HCT116 (cell line): ENCODE data around the gene RCL1. TPM values are rescaled to one million over a fixed set of nuclear protein-coding genes. Genes with fewer than 3 reads are reported as not detected.

ENCODE experiments used
- ATAC-seq: fragments of 200-7000 bp; cut with Tn5 transposase; 2 replicates; pipeline ENCODE4 v1.9.1; 2020; ENCODE audit warnings: mild to moderate bottlenecking, moderate library complexity
- BruUV-seq: library from RNA; stranded (reverse); fragments of 400-500 nt; replicated peaks from 2 replicates; lab custom pipeline; 2021; lab: Mats Ljungman, UMichigan
- CTCF ChIA-PET: fragments of 300-600 bp; sonication (Branson Sonifier 250); formaldehyde crosslinking; loops from one replicate; lab custom pipeline; 2021; ENCODE audit warnings: antibody characterized with exemption; lab: Charles Lee
- POLR2A ChIA-PET: fragments of 300-600, 350-600 bp; sonication (Branson Sonifier 250); formaldehyde crosslinking; loops from one replicate; lab custom pipeline; 2021; ENCODE audit warnings: antibody characterized with exemption; lab: Charles Lee
- RAD21 ChIA-PET, 2 experiments: fragments of 300-600 bp; sonication (Branson Sonifier 250); formaldehyde crosslinking; loops; one replicate each; lab custom pipeline; 2023; ENCODE audit warnings: low total read pairs in 2 of 2; ENCODE audit not compliant: uncharacterized antibody in 2 of 2, unreplicated experiment in 2 of 2, low non-redundant PET in 1 of 2; lab: Charles Lee
- DNase-seq: peaks from one replicate; pipeline ENCODE4 v3.0.0-alpha.2; 2010; ENCODE audit warnings: low read depth, low spot score
- H2AFZ ChIP-seq: fragments of 200-600 bp; shearing (Covaris generic), sonication (generic); 2 replicates; pipeline ENCODE4 v1.6.1; 2017; ENCODE audit warnings: low read depth, mixed run types, mixed read lengths, antibody characterized with exemption, low read length; ENCODE audit not compliant: poor library complexity, severe bottlenecking
- H3K27ac ChIP-seq: 2 replicates; pipeline ENCODE4 v1.5.1; 2012; ENCODE audit warnings: low read depth, low read length
- H3K27me3 ChIP-seq: fragments of 200-600 bp; sonication (generic); 2 replicates; pipeline ENCODE4 v1.6.1; 2016; ENCODE audit warnings: mixed run types, low read length, mixed read lengths; ENCODE audit not compliant: insufficient read depth
- H3K36me3 ChIP-seq, 2 experiments: fragments of 200-500 bp in 1 of 2; fragments of 200-600 bp in 1 of 2; sonication (Bioruptor generic) in 1 of 2; sonication (generic) in 1 of 2; 2 replicates each; pipeline versions ENCODE4 v1.5.1 to v1.6.1; 2014 to 2016; ENCODE audit warnings: low read length in 2 of 2, inconsistent platforms in 1 of 2, mixed read lengths in 1 of 2, mixed run types in 1 of 2; ENCODE audit not compliant: insufficient read depth in 2 of 2, control insufficient read depth in 1 of 2
- H3K4me1 ChIP-seq, 2 experiments: fragments of 200-600 bp in 1 of 2; sonication (generic) in 1 of 2; 2 replicates each; pipeline versions ENCODE4 v1.5.1 to v1.6.1; 2012 to 2017; ENCODE audit warnings: low read length in 2 of 2, inconsistent platforms in 1 of 2, mild to moderate bottlenecking in 1 of 2, mixed read lengths in 1 of 2, mixed run types in 1 of 2, moderate library complexity in 1 of 2; ENCODE audit not compliant: insufficient read depth in 2 of 2, control insufficient read depth in 1 of 2
- H3K4me2 ChIP-seq: fragments of 200-600 bp; sonication (generic); 2 replicates; pipeline ENCODE4 v1.6.1; 2017; ENCODE audit warnings: mixed run types, low read length, mixed read lengths
- H3K4me3 ChIP-seq, 2 experiments: fragments of 200-600 bp in 1 of 2; sonication (generic) in 1 of 2; replicated peaks in 1 of 2; 2 replicates each; pipeline ENCODE4 v1.5.1; 2011 to 2016; ENCODE audit warnings: low read length in 2 of 2, control low read depth in 1 of 2, low read depth in 1 of 2, mild to moderate bottlenecking in 1 of 2, mixed read lengths in 1 of 2, mixed run types in 1 of 2
- H3K79me2 ChIP-seq: fragments of 200-600 bp; sonication (generic); 2 replicates; pipeline ENCODE4 v1.6.1; 2017; ENCODE audit warnings: mild to moderate bottlenecking, mixed run types, low read length, moderate library complexity, mixed read lengths; ENCODE audit not compliant: insufficient read depth
- H3K9ac ChIP-seq: fragments of 200-600 bp; sonication (generic); 2 replicates; pipeline ENCODE4 v1.6.1; 2016; ENCODE audit warnings: low read length, mixed read lengths
- H3K9me2 ChIP-seq: fragments of 200-600 bp; sonication (generic), shearing (Covaris generic); 2 replicates; pipeline ENCODE4 v1.6.1; 2017; ENCODE audit warnings: mixed run types, mild to moderate bottlenecking, moderate library complexity; ENCODE audit not compliant: insufficient read depth
- H3K9me3 ChIP-seq, 2 experiments: fragments of 200-500 bp in 1 of 2; fragments of 200-600 bp in 1 of 2; sonication (Bioruptor generic) in 1 of 2; sonication (generic) in 1 of 2; 2 replicates each; pipeline ENCODE4 v1.6.1; 2014 to 2017; ENCODE audit warnings: low read length in 2 of 2, mixed read lengths in 2 of 2, inconsistent platforms in 1 of 2, low read depth in 1 of 2, mild to moderate bottlenecking in 1 of 2, mixed run types in 1 of 2, moderate library complexity in 1 of 2; ENCODE audit not compliant: control insufficient read depth in 1 of 2, insufficient read depth in 1 of 2
- H4K20me1 ChIP-seq: fragments of 200-600 bp; sonication (generic), shearing (Covaris generic); 2 replicates; pipeline ENCODE4 v1.6.1; 2017; ENCODE audit warnings: mixed run types, mild to moderate bottlenecking, moderate library complexity; ENCODE audit not compliant: insufficient read depth
- CBX3 ChIP-seq: IDR thresholded peaks from 2 replicates; pipeline ENCODE4 v1.6.1; 2012; ENCODE audit warnings: low read depth
- CEBPB ChIP-seq: IDR thresholded peaks from 2 replicates; pipeline ENCODE4 v1.6.1; 2012; ENCODE audit warnings: low read depth
- EZH2 ChIP-seq: fragments of 200-600 bp; sonication (generic); IDR thresholded peaks from 2 replicates; pipeline ENCODE4 v1.6.1; 2017; ENCODE audit warnings: antibody characterized with exemption, mixed run types
- POLR2A ChIP-seq: IDR thresholded peaks from 2 replicates; pipeline ENCODE4 v1.7.0; 2011; ENCODE audit warnings: borderline replicate concordance; ENCODE audit not compliant: insufficient read depth, insufficient read length; ENCODE audit errors: extremely low read depth
- POLR2AphosphoS5 ChIP-seq: IDR thresholded peaks from 2 replicates; pipeline ENCODE4 v1.6.1; 2011; ENCODE audit warnings: mild to moderate bottlenecking, low read depth, low read length, moderate library complexity
- SRF ChIP-seq: IDR thresholded peaks from 2 replicates; pipeline ENCODE4 v1.6.1; 2012; ENCODE audit warnings: low read depth
- intact Hi-C: fragments of 100-400 bp; cut with micrococcal nuclease; formaldehyde crosslinking; loops from 2 replicates; pipeline ENCODE4 v1.10.0; 2022
- total RNA-seq: library from RNA; stranded (reverse); gene quantifications from one replicate; pipeline ENCODE4 v1.2.1, GENCODE V29; 2021; ENCODE audit not compliant: unreplicated experiment

Gene RCL1
- total RNA-seq, 1 experiment from 2014 or later = 29.9 TPM

DNA sequence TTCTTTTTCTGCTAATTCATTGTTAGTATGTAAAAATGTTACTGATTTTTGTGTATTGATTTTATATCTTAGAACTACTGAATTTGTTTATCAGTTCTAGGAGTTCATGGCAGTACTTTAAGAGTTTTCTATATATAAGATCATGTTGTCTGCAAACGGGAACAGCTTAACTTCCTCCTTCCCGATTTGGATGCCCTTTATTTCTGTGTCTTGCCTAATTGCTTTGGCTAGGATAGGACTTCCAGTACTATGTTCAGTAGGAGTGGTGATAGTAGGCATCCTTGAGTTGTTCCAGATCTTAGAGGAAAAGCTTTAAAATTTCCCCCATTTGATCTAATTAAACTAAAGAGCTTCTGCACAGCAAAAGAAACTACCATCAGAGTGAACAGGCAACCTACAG lies 20.1 kb downstream of the RCL1 start:
- ATAC-seq = no peak
- H3K79me2 ChIP-seq = peaks cover 94% of the 10 kb centered on the region

DNA sequence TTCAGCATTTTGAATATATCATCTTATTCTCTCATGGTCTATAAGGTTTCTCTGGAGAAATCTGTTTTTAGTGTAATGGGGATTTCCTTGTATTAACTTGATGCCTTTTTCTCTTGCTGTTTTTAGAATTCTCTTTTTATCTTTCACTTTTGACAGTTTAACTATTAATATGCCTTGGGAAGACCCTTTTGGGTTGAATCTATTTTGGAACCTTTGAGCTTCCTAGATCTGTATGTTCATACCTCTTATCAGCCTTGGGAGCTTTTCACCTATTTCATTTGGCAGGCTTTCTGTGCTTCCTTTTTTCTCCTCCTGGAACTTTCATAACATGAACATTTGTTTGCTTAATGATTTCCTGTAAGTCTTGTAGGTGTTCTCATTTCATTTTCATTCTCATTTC lies 22.2 kb downstream of the RCL1 start:
- Histone ChIP-seq H4K20me1 (peaks cover 15% of the 10 kb centered on the region; the same call in 1 of the 2 replicates), H3K27me3 (no peaks in the 10 kb centered on the region), H3K27ac (no peak overlapping the region), H3K36me3 (no peaks in the 10 kb centered on the region), H3K9me3 (no peaks in the 10 kb centered on the region), H3K4me3 (no peak overlapping the region), H3K9me2 (no peaks in the 10 kb centered on the region), H2AFZ (no peak overlapping the region), H3K79me2 (peaks cover 93% of the 10 kb centered on the region), H3K4me2 (no peak overlapping the region), H3K4me1 (peaks cover 0 to 2% of the 10 kb centered on the region in 2 experiments; a peak in 1 of 4 replicates), H3K9ac (no peak overlapping the region)
- ChIA-PET CTCF (no interaction called here), RAD21 (no interaction called here), POLR2A (interaction anchor here (0.5 kb wide), 1 partner anchor 73 kb away, joined by 5 read pairs; no protein-coding TSS in a partner anchor)
- DNase-seq (no peak), ATAC-seq (no peak)
- BruUV-seq = no TSS peak
- intact Hi-C loops = no loop called here
- TF ChIP-seq POLR2A = no peak
- TF ChIP-seq POLR2AphosphoS5 = no peak
- TF ChIP-seq SRF = no peak
- no peak for TF ChIP-seq CEBPB

More for the DNA sequence above, 20.1 kb downstream of the RCL1 start:
- TF ChIP-seq CBX3 (no peak), EZH2 (no peak)
- H3K9me2 ChIP-seq = no peaks in the 10 kb centered on the region
- peaks cover 18% of the 10 kb centered on the region; the same call in 1 of the 2 replicates for H4K20me1 ChIP-seq
- H3K4me3 ChIP-seq = no peak overlapping the region
- intact Hi-C loops = no loop called here
- RAD21 ChIA-PET = no interaction called here
- no peak overlapping the region for H3K4me2 ChIP-seq
- no peak overlapping the region for H3K27ac ChIP-seq
- H3K36me3 ChIP-seq = no peaks in the 10 kb centered on the region
- DNase-seq = no peak
- no TSS peak for BruUV-seq
- POLR2A ChIA-PET = no interaction called here
- H3K9me3 ChIP-seq = no peaks in the 10 kb centered on the region
- H3K4me1 ChIP-seq = no peaks in the 10 kb centered on the region
- no peaks in the 10 kb centered on the region for H3K27me3 ChIP-seq
- no peak overlapping the region for H3K9ac ChIP-seq
- no peak overlapping the region for H2AFZ ChIP-seq
- CTCF ChIA-PET = no interaction called here
